Eye (tissue), 1 donor: ENCODE data around the gene ATP9B.

Experiments
- DNase-seq: peaks from one replicate; pipeline ENCODE4 v3.0.0-alpha.2; 2015

ATP9B gene

GRCh38 chr18:79068937-79069716 is at the start of gene ATP9B:
Gene ATP9B, plus strand, starts transcription at chr18:79069394. Its CDS starts 17 bp downstream, at chr18:79069411.
- peak; percentile 99 for DNase-seq

DNA sequence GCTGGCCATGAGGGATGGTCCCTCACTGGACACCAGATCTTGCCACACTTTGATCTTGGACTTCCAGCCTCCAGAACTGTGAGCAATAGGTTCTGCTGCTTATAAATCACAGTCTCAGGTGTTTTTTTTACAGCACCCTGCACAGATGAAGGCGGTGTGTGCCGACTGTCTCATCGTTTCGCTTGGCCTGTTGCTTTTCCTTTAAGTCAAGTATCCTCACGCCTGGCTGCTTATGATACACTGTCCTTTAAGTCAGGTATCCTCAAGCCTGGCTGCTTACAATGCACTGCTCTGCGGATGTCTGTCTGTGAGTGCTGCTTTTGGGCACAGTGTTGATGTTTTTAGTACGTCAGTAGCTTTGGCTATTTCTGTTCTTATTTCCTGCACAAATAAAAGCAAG is 49.3 kb upstream of the ATP9B start:
- DNase-seq: no peak

- no peak for DNase-seq
Observed at GRCh38 chr18:79022603-79023002, 46.6 kb upstream of the ATP9B start.

DNA sequence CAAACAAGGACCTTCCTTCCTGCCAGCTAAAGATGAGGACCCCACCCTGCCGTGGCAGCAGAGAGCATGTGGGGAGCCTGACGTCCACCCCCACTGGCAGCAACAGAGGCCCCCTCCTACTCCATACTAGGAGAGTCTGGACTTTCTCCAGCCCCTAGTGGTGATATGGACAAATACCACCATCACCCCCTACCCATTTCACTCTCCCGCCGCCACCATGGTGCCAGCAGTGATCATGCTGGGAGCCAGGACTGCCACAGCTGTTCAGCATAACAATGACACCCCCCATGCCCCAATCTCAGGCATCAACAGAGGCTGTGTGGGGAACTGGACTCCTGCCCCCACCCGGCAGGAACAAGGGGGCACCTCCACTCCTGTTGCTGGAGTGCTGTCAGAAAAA is 42.7 kb upstream of the ATP9B start:
- no peak for DNase-seq

DNA sequence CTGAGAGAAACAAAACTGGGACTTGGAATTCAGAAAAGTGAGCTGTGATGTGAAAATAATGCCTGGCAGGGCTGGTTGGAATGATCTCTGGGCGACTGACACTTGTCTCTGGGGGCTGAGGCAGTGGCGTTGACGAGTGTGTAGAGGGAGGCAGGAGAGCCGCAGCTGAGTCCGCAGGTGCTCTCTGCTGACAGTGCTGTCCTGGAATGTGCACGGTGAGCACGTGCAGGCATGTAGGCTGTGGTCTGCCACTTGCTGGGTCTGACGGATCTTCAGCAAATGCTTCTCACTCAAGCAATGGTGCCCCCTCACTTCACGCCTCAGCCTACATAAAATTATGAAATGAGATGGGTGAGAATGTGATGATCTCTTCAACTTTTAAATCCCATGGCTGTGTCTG is 38.5 kb upstream of the ATP9B start:
- DNase-seq: no peak

- no peak for DNase-seq
Observed at GRCh38 chr18:79042276-79042675, 26.9 kb upstream of the ATP9B start.

GRCh38 chr18:79043288-79043687 is 25.9 kb upstream of the ATP9B start:
- no peak for DNase-seq

DNA sequence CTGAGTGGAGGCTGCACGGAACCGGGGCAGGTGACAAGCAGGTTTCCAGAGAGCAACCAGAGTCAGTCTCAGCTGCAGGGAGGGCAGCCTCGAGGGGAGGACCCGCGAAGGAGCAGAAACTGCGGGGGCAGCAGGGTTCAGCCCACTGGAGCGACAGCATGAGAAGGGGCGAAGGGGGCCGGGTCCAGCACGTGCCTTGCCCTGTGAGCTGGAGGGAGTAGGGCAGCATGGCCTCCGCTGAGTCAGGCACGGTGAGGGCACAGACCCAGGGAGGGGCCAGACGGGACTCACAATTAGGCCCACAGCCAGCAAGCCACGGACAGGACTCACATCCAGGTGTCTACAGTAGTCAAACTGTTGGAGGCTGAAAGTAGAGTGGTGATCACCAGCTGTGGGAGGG is 22.7 kb upstream of the ATP9B start:
- no peak for DNase-seq

DNA sequence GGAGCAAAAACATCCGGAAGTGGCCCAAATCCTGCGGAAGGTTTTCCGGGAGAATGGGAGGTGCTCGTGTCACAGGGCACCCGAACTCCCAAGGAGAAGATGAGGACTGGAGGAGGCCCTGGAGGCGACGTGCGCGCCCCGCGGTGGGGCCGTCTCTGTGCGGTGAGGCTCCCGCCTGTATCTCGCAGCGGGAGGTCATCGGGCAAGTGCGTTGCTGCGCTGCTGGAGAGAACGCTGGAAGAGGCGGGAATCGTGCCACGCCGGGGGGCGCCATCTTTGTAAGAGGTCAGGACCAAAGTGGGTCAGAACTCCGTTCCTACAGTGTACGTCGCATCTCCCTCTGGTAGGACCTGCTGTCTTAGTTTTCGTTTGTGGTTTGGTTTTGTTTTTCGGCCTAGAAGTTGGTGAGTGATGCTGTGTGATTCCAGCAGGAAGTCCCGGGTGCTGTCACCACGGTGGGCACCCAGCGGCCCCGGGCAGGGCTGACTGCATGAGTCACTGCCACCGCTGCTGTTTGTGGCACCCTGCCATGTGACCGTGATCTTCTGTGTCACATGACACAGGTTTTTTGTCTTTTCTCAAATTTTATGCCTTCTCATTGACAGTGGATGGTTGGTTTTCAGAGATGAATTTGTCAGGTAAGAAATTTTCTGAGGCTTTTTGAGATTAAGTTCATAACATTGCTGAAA is 21.5 kb upstream of the ATP9B start:
- no peak for DNase-seq

GRCh38 chr18:79048245-79048632 is 21.0 kb upstream of the ATP9B start:
- DNase-seq: no peak

- no peak for DNase-seq
Observed at GRCh38 chr18:79049506-79049905, 19.7 kb upstream of the ATP9B start.

GRCh38 chr18:79050005-79050404 is 19.2 kb upstream of the ATP9B start:
- no peak for DNase-seq

GRCh38 chr18:79056827-79057367 is 12.3 kb upstream of the ATP9B start:
- DNase-seq: no peak

DNA sequence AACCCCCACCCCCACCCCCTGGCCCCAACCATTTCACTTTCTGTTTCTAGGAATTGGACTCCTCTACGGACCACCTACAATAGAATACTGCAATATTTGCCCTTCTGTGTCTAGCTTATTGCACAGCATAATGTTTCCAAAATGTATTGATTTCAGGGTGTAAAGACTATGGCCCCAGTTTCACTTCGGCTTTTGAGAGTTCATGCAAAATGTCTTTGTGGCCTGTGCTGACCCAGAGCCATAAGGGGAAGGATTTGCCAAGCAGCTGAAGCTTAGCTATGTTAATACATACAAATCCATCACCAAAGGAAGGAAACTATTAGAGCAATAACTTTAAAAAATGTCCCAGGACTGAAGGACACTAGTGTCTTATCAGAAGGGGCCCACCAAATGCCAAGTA is 11.2 kb upstream of the ATP9B start:
- DNase-seq: no peak

DNA sequence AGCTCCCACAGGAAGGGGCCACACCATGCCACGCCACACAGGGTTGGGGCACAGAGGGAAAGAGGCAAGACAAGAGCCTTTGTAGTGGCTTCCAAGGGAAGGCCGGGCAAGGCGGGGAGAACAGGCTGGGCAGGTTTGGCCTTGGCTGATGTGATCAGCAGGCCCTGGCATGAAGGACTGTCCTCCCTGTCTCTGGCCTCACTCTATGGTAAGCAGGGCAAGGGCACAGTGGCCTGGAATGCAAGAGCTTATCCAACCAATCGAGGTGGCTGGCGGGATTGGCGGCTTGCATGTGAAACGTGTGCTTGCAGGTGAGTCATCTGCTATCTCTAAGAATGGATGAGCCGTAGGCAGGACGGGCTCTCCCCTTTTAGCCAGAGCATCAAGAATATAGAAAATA is 6.4 kb upstream of the ATP9B start:
- no peak for DNase-seq

DNA sequence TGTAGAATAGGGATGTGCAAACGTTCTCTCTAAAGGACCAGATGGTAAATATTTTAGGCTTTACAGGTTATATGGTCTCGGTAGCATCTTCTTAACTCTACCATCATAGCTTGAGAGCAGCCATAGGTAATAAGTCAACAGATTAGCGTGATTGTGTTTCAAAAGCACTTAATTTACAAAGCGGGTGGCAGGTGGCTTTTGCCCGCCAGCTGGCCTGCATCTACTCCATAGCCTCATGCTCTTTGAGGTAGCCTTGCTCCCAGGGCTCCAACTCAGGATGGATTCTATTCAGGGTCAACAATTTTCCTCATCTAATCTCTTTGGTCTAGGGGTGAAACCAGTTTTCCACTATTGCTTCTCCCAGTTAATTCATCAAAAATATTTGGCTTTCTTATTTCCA is 5.0 kb upstream of the ATP9B start:
- DNase-seq: no peak

DNA sequence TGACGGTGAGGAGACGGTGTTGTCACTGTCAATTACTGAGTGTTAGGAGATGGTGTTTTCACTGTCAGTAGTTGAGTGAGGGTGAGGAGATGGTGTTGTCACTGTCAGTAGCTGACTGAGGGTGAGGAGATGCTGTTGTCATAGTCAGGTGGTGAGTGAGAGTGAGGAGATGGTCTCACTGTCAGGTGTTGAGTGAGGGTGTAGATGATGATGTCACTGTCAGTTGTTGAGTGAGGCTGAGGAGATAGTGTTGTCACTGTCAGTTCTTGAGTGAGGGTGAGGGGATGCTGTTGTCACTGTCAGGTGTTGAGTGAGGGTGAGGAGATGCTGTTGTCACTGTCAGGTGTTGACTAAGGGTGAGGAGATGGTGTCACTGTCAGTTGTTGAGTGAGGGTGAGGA is 3.4 kb upstream of the ATP9B start:
- no peak for DNase-seq

GRCh38 chr18:79067611-79068010 is 1.6 kb upstream of the ATP9B start:
- peak; percentile 8 for DNase-seq

DNA sequence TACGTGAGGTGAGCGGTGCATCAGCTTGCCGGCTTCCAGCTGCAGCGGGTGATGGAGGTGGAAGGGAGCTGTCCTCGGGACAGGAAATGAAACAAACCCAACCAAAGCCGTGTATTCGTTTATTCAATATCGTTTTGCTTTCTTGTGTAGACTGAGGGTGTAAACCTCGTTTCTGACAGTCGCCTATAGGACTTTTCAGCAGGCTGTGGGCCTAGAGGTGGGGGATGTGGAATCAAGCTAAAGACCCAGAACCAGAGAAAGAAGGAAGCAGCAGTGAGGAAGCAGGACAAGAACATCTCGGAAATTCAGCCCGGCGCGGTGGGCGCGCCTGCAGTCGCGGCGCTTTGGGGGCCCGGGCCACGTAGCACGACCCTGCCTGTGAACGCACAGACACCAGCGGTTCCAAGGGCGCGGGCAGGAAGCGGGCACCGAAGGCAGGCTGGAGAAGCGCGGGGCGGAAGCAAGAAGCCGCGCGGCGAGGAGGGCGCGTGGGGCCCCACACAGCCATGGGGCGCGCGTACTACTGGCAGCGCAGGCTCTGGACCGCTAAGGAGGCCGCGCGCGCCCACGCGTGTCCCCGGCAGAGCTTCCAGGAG is 755 bp upstream of the ATP9B start:
- peak; percentile 77 for DNase-seq

DNA sequence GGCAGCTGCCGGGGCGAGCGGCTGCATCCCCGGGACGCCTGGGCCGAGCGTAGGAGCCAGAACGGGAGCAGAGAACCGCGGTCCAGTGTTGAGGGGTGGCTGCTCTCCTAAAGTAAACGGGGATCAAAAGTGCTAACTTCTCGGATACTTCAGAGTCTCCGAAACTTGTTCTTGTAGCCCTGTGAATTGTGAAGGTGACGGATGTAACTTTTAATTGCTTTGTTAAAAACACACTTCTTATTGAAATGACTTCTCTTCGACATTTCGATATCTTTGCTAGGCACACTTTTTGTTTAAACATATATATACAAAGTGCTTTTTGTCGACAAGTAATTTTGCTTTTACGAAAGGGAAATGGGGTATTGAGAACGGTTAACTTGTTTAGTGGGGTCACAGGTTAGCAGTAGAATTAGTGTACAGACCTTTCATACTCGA is 540 bp downstream of the ATP9B start:
- no peak for DNase-seq

- DNase-seq: peak; percentile 10
Observed at GRCh38 chr18:79070486-79070885, 1.3 kb downstream of the ATP9B start.

DNA sequence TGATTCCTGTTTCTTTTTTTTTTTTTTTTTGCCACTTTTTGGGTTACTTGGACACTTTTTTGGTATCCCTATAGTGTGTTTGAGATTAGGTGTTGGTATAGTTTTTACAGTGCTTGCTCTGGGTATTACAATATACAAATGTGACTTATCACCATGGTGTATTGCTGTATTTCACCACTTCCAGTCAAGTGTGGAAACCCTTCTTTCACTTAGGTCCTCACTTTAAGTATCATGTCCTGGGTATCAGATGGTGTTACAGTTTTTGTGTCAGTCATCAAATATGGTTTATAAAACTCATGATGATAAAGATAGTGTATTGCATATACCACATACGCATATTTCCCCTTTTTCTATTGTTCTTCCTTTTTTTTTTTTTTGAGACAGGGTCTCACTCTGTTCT is 1.8 kb downstream of the ATP9B start:
- DNase-seq: no peak

- no peak for DNase-seq
Observed at GRCh38 chr18:79071503-79072210, 2.5 kb downstream of the ATP9B start.
